Stimulated activated CD8-positive, alpha-beta memory T cell treated with anti-CD3 and anti-CD28 coated beads, Interleukin-15, amount 100 ng/mL, for 48 hours (primary cell): Measurements from ENCODE around the gene LCE1E.

ENCODE experiments used
- DNase-seq, 2 donors: peaks; one replicate each; pipeline ENCODE4 v3.0.0-alpha.2; 2020; ENCODE audit warnings: low read depth in 2 of 2

LCE1E gene

DNA sequence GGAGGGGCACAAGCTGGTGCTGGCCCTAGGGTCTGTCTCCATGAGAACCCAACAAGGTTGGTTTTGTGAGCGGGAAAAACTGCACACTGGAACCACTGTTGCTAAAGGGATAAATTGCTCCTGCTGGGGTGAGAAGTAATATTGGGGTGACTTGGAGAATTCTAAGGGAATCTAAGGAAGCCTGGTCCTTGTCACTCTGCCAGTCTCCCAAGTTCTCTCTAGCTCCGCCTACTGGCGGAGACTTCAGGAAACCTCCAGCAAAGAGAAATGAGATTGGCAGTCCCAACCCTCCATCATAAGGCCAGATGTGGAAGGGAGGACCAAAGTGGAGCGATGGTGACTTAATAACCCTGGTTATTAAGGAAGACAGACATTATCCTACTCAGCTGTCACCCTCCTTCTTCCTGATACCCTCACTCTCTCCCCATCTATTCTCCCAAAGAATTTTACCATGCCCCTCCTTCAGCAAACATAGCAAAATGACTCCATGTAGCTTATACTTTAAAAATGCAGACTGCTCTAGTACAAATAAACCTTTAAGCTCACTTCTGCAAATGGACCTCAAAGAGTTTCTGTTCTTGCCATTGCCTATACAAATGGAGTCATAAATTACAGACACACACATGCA, 8.4 kb upstream of the LCE1E start:
- DNase-seq, result no peak

DNA sequence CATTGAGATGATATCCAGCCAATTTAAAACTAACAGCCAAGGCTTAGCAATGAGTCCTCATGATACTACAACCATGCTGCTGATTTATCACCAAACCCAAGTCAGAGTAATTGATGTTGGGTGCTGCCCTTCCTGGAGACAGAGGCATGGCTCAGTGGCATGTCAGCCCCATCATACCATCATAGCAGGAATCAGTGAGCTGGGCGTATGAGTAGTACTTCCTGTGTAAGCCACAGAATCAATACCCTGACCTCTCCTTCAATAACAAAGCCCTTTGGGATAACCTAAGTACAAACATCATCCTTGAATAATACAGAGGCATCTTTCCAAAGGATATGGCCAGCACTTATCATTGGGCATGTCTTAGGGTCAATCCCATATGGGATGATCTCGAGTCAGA, 3.0 kb upstream of the LCE1E start:
- no peak for DNase-seq

DNA sequence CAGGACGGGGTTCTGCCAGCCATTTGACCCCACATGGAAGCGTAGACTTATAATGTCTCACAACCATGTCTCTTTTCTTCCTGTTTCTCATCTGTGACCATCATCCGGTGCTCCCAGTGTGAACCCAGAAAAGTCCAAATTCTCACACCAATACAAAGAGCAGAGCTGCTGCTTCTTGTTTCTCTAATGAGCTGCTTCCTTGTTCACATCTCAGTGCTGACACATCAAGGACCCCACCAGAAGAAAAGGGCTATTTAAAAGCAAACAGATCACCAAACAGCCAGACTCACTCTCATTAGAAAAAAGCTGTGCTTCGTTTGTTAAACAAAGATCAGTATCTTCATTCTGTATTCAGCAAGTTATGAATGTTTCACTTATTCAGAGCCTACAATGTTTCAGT, 9.6 kb downstream of the LCE1E start:
- DNase-seq, result no peak

DNA sequence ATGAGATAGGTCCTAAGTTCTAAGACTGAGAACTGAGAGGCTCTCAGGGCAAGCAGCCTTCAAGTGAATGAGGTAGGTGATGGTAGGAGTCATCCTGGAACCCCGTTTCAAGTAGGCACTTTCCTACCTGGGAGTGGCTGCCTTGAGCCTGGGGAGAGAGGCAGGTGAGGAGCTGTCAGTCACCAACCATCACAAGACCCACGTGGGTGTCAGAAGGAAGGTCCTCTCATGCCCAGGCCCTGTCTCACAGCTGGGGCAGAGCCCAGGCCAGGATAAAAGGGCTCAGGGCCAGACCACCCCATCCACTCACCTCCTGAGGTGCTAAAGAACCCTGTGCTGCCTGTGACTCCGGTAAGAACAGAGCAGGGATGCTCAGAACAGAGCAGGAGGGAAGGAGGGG, 10.4 kb downstream of the LCE1E start, which contains the start of gene LCE1D:
TSS of gene LCE1D (plus strand) at position 301 of the 400 bp plus-strand sequence. CDS start 1,074 bp downstream, outside the sequence.
- no peak for DNase-seq

DNA sequence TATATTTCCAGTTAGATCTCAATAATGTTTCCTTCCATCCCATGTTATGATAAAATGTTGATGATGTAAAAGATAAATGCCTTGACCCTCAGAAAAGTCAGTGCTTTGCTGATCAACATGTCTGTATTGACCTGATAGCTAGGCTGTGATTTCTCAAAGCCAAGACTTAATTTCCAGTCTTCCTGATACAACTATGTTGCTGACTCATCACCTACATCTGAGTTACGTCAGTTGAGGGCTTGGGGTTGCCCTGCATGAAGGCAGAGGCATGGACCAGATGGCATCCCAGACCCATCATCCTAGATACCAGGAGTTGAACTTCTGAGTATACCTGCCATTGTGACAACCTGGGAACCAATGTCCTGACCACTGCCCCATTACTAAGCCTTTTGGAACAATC, 15.3 kb downstream of the LCE1E start:
- DNase-seq, result no peak

DNA sequence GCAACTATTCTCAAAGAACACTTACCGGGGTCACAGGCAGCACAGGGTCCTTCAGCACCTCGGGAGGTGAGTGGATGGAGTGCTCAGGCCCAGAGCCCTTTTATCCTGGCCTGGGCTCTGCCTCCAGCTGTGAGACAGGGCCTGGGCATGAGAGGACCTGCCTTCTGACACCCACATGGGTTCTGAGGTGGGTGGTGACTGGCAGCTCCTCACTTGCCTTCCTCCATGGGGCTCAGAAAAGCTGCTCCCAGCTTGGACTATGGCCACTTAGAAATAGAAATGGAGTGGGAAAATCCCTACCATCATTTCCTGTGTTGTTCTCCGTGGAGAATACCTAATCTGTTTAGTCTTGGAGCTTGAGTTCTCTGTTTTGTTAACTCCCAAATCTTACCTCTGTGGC, 20.5 kb downstream of the LCE1E start, which contains the start of gene LCE1C:
TSS of gene LCE1C (minus strand) at position 76 of the 400 bp plus-strand sequence. CDS start 1,173 bp downstream, outside the sequence.
- DNase-seq, result no peak

DNA sequence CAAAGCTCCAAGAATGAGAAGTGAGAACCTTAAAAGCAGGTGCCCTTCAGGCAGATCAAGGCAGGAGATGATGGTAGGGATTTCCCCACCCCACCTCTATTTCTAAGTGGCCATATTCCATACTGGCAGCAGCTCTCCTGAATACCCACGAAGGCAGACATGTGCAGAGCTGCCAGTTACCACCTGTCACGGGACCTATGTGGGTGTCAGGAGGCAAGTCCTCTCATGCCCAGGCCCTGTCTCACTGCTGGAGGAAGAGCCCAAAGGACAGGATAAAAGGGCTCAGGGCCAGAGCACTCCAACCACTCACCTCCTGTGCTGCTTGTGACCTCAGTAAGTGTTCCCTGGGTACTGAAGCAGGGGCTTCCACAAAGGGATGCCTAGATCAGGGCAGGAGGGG, 25.0 kb downstream of the LCE1E start:
- no peak for DNase-seq

DNA sequence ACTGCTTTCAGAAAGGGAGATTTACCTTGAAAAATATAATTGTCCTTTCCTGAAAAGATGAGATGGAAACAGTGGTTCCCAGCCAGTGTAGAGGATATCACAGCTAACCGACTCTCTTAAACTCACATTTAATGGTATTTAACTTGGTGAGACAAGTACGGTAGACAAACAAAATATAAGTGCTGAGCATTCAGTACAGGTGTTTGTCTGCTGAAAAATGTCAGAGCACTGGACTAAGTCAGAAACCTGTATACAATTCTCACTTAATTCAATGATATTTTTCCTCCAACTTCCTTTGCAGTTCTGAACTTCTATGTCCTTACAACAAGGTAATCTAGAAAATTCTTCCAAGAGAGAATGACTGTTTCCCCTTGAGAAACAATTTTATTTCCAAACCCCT, 25.6 kb downstream of the LCE1E start, which contains the start of gene LCE1B:
TSS of gene LCE1B (plus strand) at position 301 of the 400 bp plus-strand sequence. CDS start 476 bp downstream, outside the sequence.
- no peak for DNase-seq

DNA sequence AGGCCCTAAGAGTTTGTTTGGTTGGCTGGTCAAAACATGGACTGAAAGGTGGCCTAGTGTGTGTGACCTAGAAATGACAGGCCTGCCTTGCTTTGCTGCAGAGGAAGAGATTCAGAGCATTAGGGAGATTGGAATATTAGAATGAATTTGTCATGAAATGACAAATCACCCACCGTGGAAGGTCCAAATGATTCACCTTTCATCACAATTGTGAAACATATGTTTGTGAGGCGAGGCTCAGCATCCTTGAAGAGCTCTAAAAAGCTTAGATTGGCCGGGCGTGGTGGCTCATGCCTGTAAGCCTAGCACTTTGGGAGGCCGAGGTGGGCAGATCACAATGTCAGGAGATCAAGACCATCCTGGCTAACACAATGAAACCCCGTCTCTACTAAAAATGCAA, 31.3 kb downstream of the LCE1E start:
- DNase-seq, result no peak

DNA sequence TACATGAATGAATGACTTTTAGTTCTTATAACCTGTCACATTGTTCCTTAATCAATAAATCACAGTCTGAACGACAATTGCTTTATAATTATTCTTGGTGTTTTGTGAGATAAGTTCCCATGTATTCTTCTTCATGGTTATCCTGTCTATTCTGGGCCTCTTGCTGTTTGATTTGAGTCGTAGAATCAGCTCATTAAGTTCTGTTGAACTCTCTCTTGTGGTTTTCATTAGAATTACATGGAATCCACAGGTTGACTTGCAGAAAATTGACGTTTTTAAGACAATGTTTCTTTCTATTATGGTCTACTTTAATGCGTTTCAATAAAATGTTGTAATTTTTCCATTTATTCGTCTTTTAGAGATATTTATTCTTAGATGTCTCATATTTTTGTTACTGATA, 37.2 kb downstream of the LCE1E start:
- no peak for DNase-seq

DNA sequence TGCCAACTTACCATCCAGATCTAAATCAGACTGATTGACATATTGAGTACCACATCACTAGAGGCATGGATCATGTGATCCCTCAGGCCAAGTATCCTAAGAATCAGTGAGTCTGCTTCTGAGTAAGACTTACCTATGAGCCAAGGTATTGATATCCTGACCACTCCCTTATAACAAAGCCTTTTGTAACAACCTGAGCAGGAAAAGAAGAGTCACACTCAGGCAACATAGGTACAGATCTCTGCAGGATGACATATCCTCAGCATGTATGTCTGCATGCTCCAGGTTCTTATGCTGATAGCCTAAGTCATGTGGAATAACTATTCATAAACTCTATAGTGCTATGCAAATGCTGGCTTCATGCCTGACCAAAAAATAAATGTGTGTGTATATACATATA, 38.9 kb downstream of the LCE1E start:
- DNase-seq, result no peak

DNA sequence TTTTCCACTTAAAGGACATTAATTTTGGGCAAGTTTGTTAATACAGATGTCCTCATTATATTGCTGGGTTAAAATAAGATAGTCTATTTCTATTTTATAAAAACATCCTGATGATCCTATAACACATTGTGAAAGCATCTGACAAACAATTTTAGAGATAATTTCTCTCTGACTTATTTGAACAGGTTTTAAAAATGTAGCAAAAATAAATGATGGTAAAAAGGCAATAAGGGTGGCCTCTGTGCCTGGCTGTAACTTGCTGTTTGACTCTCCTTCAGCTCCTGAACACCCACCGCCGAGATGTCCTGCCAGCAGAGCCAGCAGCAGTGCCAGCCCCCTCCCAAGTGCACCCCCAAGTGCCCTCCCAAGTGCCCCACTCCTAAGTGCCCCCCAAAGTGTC, 41.1 kb downstream of the LCE1E start, which contains the start of gene LCE1A:
TSS of gene LCE1A (plus strand) at position 301 of the 400 bp plus-strand sequence. CDS start at position 301, 0 bp downstream.
- no peak for DNase-seq

DNA sequence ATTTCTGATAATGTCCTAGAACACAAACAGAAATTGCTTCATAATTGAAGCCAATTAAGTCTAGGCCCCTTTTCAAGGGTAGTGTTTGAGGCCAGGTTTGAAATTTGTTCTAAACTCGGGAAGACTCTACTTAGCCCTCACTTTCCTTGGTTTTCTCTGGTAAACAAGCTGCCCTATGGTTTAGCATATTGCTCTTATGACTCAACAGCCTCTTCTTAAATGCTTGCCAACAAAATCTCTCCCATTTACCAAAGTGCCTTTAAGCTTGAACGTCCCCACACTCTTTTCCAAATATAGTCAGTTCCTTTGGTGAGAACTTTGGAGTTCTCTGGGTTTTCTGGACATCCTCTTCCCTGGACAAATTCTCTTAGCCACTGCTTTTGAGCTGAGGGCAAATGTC, 50.8 kb downstream of the LCE1E start:
- no peak for DNase-seq
